ENCODE measurements around the gene FER. TPM values are rescaled to one million over a fixed set of nuclear protein-coding genes. Genes with fewer than 3 reads are reported as not detected.

The FER gene
- total and polyA plus RNA-seq, 2 of the 13 experiments (the other 11 are each of a cell fraction or from before 2014, with no cell fraction given): 7.9 to 29.0 TPM

- TF ChIP-seq HDAC6 (IDR thresholded peaks at IDR 0.05; ENCODE audit: low read depth, low read length): no peak
- TF ChIP-seq STAG1 (CRISPR knock-in tag; IDR thresholded peaks at IDR 0.05): peak; percentile 39; the same call in 1 of the 2 replicates
- TF ChIP-seq HOMEZ (CRISPR knock-in tag; IDR thresholded peaks at IDR 0.05; ENCODE audit: low read depth): peak; percentile 96
- TF ChIP-seq MED13 (CRISPR knock-in tag; IDR thresholded peaks at IDR 0.05): no peak
- TF ChIP-seq ZNF782 (CRISPR knock-in tag; IDR thresholded peaks at IDR 0.05; ENCODE audit: borderline replicate concordance): no peak
- TF ChIP-seq TRAFD1 (CRISPR knock-in tag; IDR thresholded peaks at IDR 0.05; ENCODE audit: borderline replicate concordance): no peak
- no peak for TF ChIP-seq NFRKB (IDR thresholded peaks at IDR 0.05)
- no peak for TF ChIP-seq TBP (CRISPR knock-in tag; IDR thresholded peaks at IDR 0.05)
- TF ChIP-seq ZNF142 (CRISPR knock-in tag; IDR thresholded peaks at IDR 0.05): no peak
- no peak for TF ChIP-seq ZSCAN21 (CRISPR knock-in tag; IDR thresholded peaks at IDR 0.05; ENCODE audit: borderline replicate concordance)
- TF ChIP-seq MEIS2 (CRISPR knock-in tag; IDR thresholded peaks at IDR 0.05): no peak
- TF ChIP-seq HNF4G (IDR thresholded peaks at IDR 0.05; ENCODE audit: borderline replicate concordance, low read depth, low read length): no peak
- TF ChIP-seq HNF4G (CRISPR knock-in tag; IDR thresholded peaks at IDR 0.05; ENCODE audit: borderline replicate concordance, low read depth): no peak
- TF ChIP-seq DMAP1 (CRISPR knock-in tag; IDR thresholded peaks at IDR 0.05): peak; percentile 68
- TF ChIP-seq ZSCAN20 (CRISPR knock-in tag; IDR thresholded peaks at IDR 0.05; ENCODE audit: borderline replicate concordance): no peak
- TF ChIP-seq CREBL2 (CRISPR knock-in tag; IDR thresholded peaks at IDR 0.05; ENCODE audit: borderline replicate concordance): no peak
- TF ChIP-seq MIER3 (CRISPR knock-in tag; IDR thresholded peaks at IDR 0.05; ENCODE audit: borderline replicate concordance): peak; percentile 57; the same call in 1 of the 2 replicates
- peak; percentile 79; the same call in 1 of the 2 replicates for TF ChIP-seq YEATS2 (CRISPR knock-in tag; IDR thresholded peaks at IDR 0.05; ENCODE audit: borderline replicate concordance)
- no peak for TF ChIP-seq ZNF691 (CRISPR knock-in tag; IDR thresholded peaks at IDR 0.05; ENCODE audit: borderline replicate concordance, low read depth)
- no peak for TF ChIP-seq ZNF572 (CRISPR knock-in tag; IDR thresholded peaks at IDR 0.05)
- TF ChIP-seq ZBTB38 (CRISPR knock-in tag; IDR thresholded peaks at IDR 0.05): no peak
Observed at GRCh38 chr5:108924457-108924961, 176.8 kb downstream of the FER start (continued).

Measured in HepG2 (cell line).